HepG2 (cell line): Measurements from ENCODE around the gene EEFSEC.

Source experiments
- CBX2 ChIP-seq, 2 experiments: fragments of 200-600 bp in 1 of 2; sonication (generic); formaldehyde crosslinking in 1 of 2; IDR thresholded peaks; 2 replicates each; pipeline versions ENCODE4 v1.7.0 to v1.8.1; 2018 to 2022; ENCODE audit warnings: low read depth in 2 of 2, low read length in 1 of 2, mild to moderate bottlenecking in 1 of 2, missing genetic modification reagents in 1 of 2
- FOSL1 ChIP-seq: sonication (generic); formaldehyde crosslinking; IDR thresholded peaks from 2 replicates; pipeline ENCODE4 v1.9.0; 2021; ENCODE audit warnings: missing genetic modification reagents, borderline replicate concordance
- JDP2 ChIP-seq: sonication (generic); formaldehyde crosslinking; IDR thresholded peaks from 2 replicates; pipeline ENCODE4 v1.8.1; 2022; ENCODE audit warnings: missing genetic modification reagents, borderline replicate concordance
- NFE2L1 ChIP-seq: sonication (generic); formaldehyde crosslinking; IDR thresholded peaks from 2 replicates; pipeline ENCODE4 v1.4.0; 2020; ENCODE audit warnings: missing genetic modification reagents, mild to moderate bottlenecking, borderline replicate concordance
- PAXIP1 ChIP-seq: sonication (generic); formaldehyde crosslinking; conservative IDR thresholded peaks from 2 replicates; pipeline ENCODE4 v1.4.0; 2020; ENCODE audit warnings: mild to moderate bottlenecking, missing genetic modification reagents, moderate library complexity
- STAT5B ChIP-seq: sonication (generic); formaldehyde crosslinking; IDR thresholded peaks from 2 replicates; pipeline ENCODE4 v1.4.0; 2020; ENCODE audit warnings: missing genetic modification reagents
- USF2 ChIP-seq, 2 experiments: sonication (generic) in 1 of 2; formaldehyde crosslinking in 1 of 2; IDR thresholded peaks; 2 replicates each; pipeline versions ENCODE4 v1.5.1 to v1.6.1; 2011 to 2020; ENCODE audit warnings: borderline replicate concordance in 1 of 2, low read depth in 1 of 2, low read length in 1 of 2, mild to moderate bottlenecking in 1 of 2, missing genetic modification reagents in 1 of 2, moderate library complexity in 1 of 2
- ZHX1 ChIP-seq: sonication (generic); formaldehyde crosslinking; IDR thresholded peaks from 2 replicates; pipeline ENCODE4 v1.8.1; 2022; ENCODE audit warnings: low read depth, mild to moderate bottlenecking, missing genetic modification reagents
- ZNF318 ChIP-seq: sonication (generic); formaldehyde crosslinking; IDR thresholded peaks from 2 replicates; pipeline ENCODE4 v1.4.0; 2020; ENCODE audit warnings: mild to moderate bottlenecking, missing genetic modification reagents
- ZNF543 ChIP-seq: sonication (generic); formaldehyde crosslinking; IDR thresholded peaks from 2 replicates; pipeline ENCODE4 v1.4.0; 2020; ENCODE audit warnings: mild to moderate bottlenecking, missing genetic modification reagents

- TF ChIP-seq ZHX1 (CRISPR knock-in tag) (no peak), ZNF543 (no peak), ZNF318 (no peak), USF2 (IDR thresholded peaks at IDR 0.05; ENCODE audit: low read depth, low read length) (no peak), USF2 (CRISPR knock-in tag; IDR thresholded peaks at IDR 0.05; ENCODE audit: borderline replicate concordance) (no peak), PAXIP1 (no peak), FOSL1 (CRISPR knock-in tag) (no peak), CBX2 (IDR thresholded peaks at IDR 0.05; ENCODE audit: low read depth, low read length) (no peak), CBX2 (CRISPR knock-in tag; IDR thresholded peaks at IDR 0.05; ENCODE audit: low read depth) (no peak), NFE2L1 (CRISPR knock-in tag) (no peak), JDP2 (no peak), STAT5B (CRISPR knock-in tag) (no peak)
Observed at GRCh38 chr3:128273109-128273840, 120.0 kb downstream of the EEFSEC start.
